Activated naive CD8-positive, alpha-beta T cell treated with anti-CD3 and anti-CD28 coated beads, Interleukin-2, amount 50 U/mL, for 16 hours (primary cell): ENCODE data around the gene ANK2.
"Not testable (repeated sequence)": the region's sequence is repeated elsewhere in the genome, so short reads cannot be mapped to it uniquely, and the experiment has no call there.

ENCODE experiments used
- DNase-seq: peaks from one replicate; pipeline ENCODE4 v3.0.0-alpha.2; 2020; ENCODE audit warnings: low read depth, low spot score

Gene ANK2

GRCh38 chr4:113189546-113189945 lies 140.1 kb downstream of the ANK2 start:
- DNase-seq: no peak

- no peak for DNase-seq
Observed at GRCh38 chr4:113209153-113209552, 159.7 kb downstream of the ANK2 start.

GRCh38 chr4:113209652-113210320 lies 160.3 kb downstream of the ANK2 start:
- DNase-seq: no peak

- DNase-seq: no peak
Observed at GRCh38 chr4:113212613-113213012, 163.2 kb downstream of the ANK2 start.

- no peak for DNase-seq
Observed at GRCh38 chr4:113221990-113222389, 172.5 kb downstream of the ANK2 start.

- no peak for DNase-seq
Observed at GRCh38 chr4:113222471-113222870, 173.0 kb downstream of the ANK2 start.

GRCh38 chr4:113223001-113223400 lies 173.5 kb downstream of the ANK2 start:
- DNase-seq: no peak

- DNase-seq: no peak
Observed at GRCh38 chr4:113232194-113232593, 182.7 kb downstream of the ANK2 start.

GRCh38 chr4:113236916-113237315 lies 187.5 kb downstream of the ANK2 start:
- no peak for DNase-seq

GRCh38 chr4:113243312-113243711 lies 193.9 kb downstream of the ANK2 start:
- no peak for DNase-seq

- DNase-seq: not testable (repeated sequence)
Observed at GRCh38 chr4:113244747-113245146, 195.3 kb downstream of the ANK2 start.

GRCh38 chr4:113248320-113248719 lies 198.9 kb downstream of the ANK2 start:
- DNase-seq: no peak

- DNase-seq: no peak
Observed at GRCh38 chr4:113255628-113256027, 206.2 kb downstream of the ANK2 start.

- no peak for DNase-seq
Observed at GRCh38 chr4:113256946-113257345, 207.5 kb downstream of the ANK2 start.

- no peak for DNase-seq
Observed at GRCh38 chr4:113260688-113261087, 211.2 kb downstream of the ANK2 start.

- no peak for DNase-seq
Observed at GRCh38 chr4:113263274-113263673, 213.8 kb downstream of the ANK2 start.

- no peak for DNase-seq
Observed at GRCh38 chr4:113270520-113271319, 221.3 kb downstream of the ANK2 start.

GRCh38 chr4:113272523-113272922 lies 223.1 kb downstream of the ANK2 start:
- no peak for DNase-seq

- no peak for DNase-seq
Observed at GRCh38 chr4:113273721-113274220, 224.3 kb downstream of the ANK2 start.

GRCh38 chr4:113276464-113277170 lies 227.2 kb downstream of the ANK2 start:
- DNase-seq: no peak

- peak; percentile 38 for DNase-seq
Observed at GRCh38 chr4:113278324-113278934, 229.0 kb downstream of the ANK2 start.

GRCh38 chr4:113285501-113285900 lies 236.0 kb downstream of the ANK2 start:
- DNase-seq: no peak
